22Rv1 (cell line): ENCODE results near the gene HOXB4.

Source experiments
- H3K27ac ChIP-seq: fragments of 450-650 bp; 2 replicates; pipeline ENCODE4 v1.5.1; 2017
- ZFX ChIP-seq: fragments of 450-650 bp; IDR thresholded peaks from 2 replicates; pipeline ENCODE4 v1.6.1; 2017; ENCODE audit warnings: antibody characterized with exemption, borderline replicate concordance
- TF ChIP-seq, protein P1 (sequence below): fragments of 450-650 bp; IDR thresholded peaks from 2 replicates; pipeline ENCODE4 v1.5.1; 2017; ENCODE audit warnings: mild to moderate bottlenecking

Gene HOXB4

DNA sequence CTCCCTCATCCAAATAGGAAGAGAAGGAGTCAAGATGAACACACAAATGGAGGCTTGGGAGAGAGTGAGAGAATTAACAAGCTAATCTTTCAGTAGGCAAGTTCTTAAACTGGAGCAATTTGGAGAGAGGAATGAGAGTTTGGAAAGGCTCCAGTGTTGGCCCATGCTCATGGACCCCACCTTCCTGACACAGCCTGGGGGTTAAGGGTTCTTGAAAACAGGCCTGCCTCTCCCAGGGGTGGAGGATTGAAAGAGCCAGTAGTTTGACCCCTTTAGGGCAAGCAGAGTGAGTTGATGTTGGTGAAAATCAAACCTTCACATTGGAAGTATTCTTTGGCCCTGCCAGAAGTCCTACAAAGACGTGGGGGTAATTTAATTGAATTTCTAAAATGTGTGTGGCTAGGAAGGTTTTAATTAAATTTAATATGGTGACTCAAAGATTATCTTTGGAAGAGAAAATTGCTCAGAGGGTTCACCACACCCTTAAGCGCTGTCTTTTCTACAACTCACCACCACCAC lies 6.1 kb upstream of the HOXB4 start:
- no peak overlapping the region for H3K27ac ChIP-seq
- TF ChIP-seq ZFX = no peak
- TF ChIP-seq, protein P1, sequence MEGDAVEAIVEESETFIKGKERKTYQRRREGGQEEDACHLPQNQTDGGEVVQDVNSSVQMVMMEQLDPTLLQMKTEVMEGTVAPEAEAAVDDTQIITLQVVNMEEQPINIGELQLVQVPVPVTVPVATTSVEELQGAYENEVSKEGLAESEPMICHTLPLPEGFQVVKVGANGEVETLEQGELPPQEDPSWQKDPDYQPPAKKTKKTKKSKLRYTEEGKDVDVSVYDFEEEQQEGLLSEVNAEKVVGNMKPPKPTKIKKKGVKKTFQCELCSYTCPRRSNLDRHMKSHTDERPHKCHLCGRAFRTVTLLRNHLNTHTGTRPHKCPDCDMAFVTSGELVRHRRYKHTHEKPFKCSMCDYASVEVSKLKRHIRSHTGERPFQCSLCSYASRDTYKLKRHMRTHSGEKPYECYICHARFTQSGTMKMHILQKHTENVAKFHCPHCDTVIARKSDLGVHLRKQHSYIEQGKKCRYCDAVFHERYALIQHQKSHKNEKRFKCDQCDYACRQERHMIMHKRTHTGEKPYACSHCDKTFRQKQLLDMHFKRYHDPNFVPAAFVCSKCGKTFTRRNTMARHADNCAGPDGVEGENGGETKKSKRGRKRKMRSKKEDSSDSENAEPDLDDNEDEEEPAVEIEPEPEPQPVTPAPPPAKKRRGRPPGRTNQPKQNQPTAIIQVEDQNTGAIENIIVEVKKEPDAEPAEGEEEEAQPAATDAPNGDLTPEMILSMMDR = no peak

DNA sequence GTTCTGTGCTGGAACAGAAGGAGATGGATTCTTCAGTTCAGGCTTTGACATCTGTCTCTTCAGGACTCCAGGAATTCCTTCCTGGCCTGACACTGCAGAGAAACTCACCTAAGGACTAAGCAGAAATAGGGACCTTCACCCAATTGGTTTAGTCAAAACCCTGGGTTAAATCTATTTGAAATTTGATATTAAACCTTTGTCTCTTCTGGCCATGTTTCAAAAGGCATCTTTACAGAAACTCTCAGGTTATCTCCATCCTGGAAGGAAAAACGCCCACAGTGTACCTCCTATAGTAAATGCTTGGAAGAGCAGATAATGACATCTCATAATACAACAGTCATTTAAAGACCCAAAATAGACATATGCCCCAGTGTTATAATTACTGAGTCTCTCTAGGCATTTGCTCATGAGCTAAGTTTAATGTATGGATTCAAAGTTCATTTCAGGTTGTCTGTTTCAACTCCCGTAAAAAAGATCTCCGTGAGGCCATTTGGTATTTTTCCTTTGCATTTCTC lies 5.6 kb upstream of the HOXB4 start:
- no peak overlapping the region for H3K27ac ChIP-seq
- TF ChIP-seq, protein P1 = no peak
- TF ChIP-seq ZFX = no peak

DNA sequence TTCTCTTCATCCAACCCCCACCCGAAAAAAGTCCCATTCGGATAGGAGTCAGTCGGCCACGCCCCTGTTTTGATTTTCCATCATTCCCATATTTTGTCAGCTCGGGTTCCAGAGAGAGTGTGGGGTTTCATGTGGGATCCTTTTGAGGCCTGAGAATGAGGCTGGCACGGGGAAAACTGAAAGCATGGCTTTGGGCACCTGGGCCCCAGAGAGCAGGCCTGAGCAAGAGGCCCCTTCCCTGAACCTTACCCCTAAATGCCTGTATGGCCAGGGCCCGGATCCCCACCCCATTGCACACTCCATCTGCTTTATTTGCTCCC lies 4.6 kb upstream of the HOXB4 start:
- no peak overlapping the region for H3K27ac ChIP-seq
- TF ChIP-seq, protein P1 = no peak
- TF ChIP-seq ZFX = no peak

DNA sequence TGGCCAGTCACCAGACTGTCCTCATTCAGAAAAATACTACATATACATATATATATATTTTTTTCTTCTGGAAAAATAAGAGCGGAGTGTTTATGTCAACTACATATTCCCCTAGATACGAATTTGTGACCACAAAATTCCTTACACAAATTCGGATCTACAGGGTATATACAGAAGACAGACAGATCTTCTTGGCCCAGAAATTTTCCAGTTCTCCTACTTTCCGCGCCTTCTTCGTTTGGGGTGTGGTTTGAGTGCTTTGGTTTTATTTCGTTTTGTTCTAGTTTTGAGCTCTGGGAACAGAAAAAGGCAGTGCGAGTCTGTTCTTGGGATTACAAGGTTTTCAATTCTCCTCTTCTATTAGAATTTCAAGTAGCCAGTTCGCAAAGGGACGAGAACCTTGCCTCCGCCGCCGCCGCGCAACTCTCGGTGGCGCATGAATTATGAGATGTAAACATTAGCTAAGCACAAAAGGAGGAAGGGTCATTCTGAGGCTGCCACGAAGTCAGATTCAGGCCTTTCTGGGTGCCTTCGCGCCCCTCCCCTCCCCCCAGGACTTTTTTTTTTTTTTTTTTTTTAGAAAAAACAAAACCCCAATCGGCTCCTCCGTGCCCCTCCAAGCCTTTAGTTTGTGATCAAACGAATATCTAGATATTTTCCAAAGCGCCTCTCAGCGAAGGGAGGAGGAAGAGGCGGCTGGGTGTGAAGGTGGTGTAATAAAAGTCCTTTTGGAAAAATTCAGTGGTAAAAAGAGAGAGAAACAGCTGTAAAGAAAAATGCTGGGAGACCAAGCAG lies 1.8 kb upstream of the HOXB4 start:
- no peak overlapping the region for H3K27ac ChIP-seq
- TF ChIP-seq, protein P1 = no peak
- no peak for TF ChIP-seq ZFX

DNA sequence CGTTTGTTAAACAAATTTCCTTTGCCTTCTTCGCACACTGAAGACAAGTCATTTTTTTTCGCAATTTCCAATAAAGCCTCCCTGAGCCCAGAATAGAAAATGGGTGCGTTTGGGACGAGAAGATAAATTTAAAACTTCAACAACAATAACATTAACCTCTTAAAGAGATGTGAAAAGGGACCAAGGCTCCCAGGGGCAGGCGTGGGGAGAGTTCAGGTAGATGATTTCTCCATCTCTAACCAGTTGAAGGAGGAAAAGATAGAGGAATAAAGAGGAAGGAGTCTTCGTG lies 1.3 kb upstream of the HOXB4 start:
- TF ChIP-seq, protein P1 = no peak
- TF ChIP-seq ZFX = no peak
- no peak overlapping the region for H3K27ac ChIP-seq

DNA sequence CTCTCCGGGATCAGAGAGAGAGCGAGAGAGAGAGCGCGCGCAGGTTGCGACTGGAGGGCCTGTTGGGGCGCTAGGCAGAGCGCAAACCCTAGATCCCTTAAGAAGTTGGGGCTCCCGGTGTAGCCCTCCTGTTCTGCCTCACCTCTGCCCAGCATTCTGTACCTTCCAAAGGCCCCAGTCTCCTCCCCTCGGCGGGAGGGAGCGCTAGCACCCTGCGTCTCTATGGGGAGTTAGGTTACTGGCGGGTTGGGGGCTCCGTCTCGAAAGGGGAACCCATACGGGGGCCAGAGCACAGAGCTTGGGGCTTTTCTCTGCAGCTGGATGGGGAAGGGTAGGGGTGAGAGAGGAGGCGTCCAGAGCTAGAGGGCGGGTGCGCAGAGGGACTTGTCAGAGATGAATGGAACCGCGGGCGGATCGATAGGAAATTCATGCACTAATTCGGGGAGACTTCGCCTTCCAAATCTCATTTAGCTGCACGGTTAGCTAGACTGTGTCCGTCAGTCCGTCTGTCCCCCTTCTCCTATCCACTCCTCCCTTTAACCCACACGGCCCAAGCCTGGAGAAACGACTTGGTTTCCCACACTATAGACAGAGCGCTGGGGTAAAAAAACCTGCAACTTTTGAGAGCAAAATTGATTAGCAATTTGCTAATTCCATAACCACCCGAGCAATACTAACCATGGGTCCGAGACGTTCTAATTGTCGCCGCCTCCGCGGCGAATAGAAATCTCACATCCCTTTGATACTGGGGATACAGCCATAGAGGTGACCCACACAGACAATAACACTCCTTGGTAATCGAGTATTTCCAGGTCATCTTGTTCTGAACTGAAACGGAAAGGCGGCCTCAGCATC lies 693 bp upstream of the HOXB4 start:
- no peak for TF ChIP-seq ZFX
- TF ChIP-seq, protein P1 = no peak
- H3K27ac ChIP-seq = peak overlapping the region; percentile 37; the same call in 1 of the 2 replicates

DNA sequence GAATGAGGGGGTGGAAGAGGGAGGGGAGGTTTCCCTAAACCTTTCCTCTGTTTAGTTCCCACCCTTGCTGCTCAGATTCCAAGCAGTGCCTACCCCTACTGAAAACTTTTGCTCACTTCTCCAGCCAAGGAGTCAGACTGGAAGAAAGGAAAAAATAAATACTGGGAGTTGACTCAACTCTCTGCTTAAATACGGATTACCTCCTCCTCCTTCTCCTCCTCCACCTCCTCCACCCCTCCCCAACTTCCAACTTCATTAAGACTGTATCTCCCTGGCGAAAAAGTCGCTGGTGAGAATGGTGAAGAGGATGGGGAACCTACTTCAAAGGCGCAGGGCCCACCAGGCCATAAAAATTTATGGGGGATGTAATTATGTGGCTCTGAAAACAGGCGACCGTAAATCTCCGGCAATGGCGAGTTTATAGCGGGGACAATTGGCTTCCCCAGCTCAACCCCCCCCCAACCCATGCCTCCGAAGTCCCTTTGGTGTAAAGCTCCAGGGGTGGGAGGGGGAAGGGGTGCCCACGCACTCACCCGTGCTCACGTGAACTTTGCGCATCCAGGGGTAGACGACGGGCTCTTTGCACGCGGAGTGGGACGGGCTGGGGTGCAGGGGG lies 712 bp downstream of the HOXB4 start:
- peak overlapping the region; percentile 37; the same call in 1 of the 2 replicates for H3K27ac ChIP-seq
- no peak for TF ChIP-seq ZFX
- TF ChIP-seq, protein P1 = no peak
